ENCODE results near the gene MIOS.
"Not testable (repeated sequence)": the region's sequence is repeated elsewhere in the genome, so short reads cannot be mapped to it uniquely, and the experiment has no call there.

The MIOS gene

DNA sequence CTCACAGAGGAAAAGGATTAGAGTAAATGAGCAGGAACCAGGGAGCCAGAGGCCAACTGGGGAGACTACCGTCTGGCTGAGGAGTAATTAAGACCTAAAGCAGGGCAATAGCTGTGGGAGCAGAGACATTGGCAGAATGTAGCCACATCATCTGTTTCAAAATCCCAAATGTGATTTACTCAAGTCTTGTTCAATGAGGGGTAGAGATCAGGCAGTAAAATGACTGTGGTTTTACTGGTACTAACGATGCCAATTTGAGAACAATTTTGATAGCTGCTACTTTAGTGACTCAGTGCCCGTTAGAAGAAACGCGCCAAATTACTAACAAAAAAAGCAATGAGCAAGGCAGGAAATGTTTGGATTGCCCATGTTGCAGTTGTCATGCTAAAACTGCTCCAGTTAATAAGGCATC is 12.7 kb upstream of the MIOS start:
- no peaks in the 10 kb centered on the region for H3K9me3 ChIP-seq (ENCODE audit: insufficient read depth, low read length)
- TF ChIP-seq SUZ12 (IDR thresholded peaks at IDR 0.05; ENCODE audit: extremely low read depth, insufficient read depth, insufficient read length): no peak
- no peak for TF ChIP-seq YY1 (IDR thresholded peaks at IDR 0.05; ENCODE audit: insufficient read depth, insufficient read length)
- no peak for TF ChIP-seq ZNF274 (IDR thresholded peaks at IDR 0.05; ENCODE audit: low read depth, low read length)
- no peaks in the 10 kb centered on the region for H3K36me3 ChIP-seq (ENCODE audit: insufficient read depth, insufficient read length, low read length)
- no peaks in the 10 kb centered on the region for H3K27me3 ChIP-seq (ENCODE audit: insufficient read depth, insufficient read length)
- no peak overlapping the region for H3K4me3 ChIP-seq (ENCODE audit: insufficient read length, low read depth)
- no peak for DNase-seq (ENCODE audit: low read depth, low spot score)
- peaks cover 2% of the 10 kb centered on the region for H3K4me1 ChIP-seq (ENCODE audit: insufficient read depth, insufficient read length)
- no peak overlapping the region for H3K9ac ChIP-seq (ENCODE audit: insufficient read length, low read depth)

DNA sequence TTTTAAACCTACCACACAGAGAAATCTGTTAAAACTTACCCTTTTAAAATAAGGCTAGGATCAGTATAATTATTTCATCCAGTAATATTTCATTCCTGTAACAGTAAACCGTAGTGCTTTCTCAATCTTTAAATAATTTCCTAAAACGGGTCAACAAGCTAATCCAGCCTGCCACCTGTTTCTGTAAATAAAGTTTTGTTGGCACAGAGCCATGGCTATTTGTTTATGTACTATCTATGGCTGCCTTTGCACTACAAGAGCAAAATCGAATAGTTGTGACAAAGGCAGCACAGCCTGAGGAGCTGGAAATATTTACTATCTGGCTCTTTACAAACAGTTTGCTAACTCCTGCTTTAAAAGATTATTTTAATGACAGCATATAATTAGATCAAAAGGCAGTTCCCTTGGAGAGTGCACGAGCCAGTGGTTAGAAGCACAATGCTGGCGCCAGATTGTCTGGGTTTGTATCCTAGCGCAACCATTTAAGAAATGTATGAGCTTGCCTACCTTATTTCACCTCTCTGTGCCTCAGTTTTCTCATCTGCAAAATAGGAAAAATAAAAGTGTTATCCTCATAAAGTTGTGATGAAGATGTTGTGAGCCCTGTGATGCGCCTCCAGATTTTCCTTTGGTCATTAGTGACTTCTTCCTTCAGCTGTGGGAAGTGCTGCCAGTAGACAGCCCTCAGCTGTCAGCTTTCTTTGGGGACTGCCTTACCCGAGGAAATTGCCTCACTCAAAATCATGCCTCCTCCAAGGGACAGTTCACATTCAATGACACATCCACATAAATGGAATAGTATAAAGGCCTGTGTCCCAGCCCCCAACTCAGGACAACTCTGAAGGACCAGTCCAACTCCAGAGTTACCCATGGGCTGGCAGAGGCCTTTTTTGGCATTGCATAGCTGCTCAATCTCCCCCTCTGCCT is 11.8 kb upstream of the MIOS start:
- no peak for DNase-seq (ENCODE audit: low read depth, low spot score)
- TF ChIP-seq SUZ12 (IDR thresholded peaks at IDR 0.05; ENCODE audit: extremely low read depth, insufficient read depth, insufficient read length) (no peak), ZNF274 (IDR thresholded peaks at IDR 0.05; ENCODE audit: low read depth, low read length) (no peak), YY1 (IDR thresholded peaks at IDR 0.05; ENCODE audit: insufficient read depth, insufficient read length) (no peak)
- no peaks in the 10 kb centered on the region for H3K27me3 ChIP-seq (ENCODE audit: insufficient read depth, insufficient read length)

DNA sequence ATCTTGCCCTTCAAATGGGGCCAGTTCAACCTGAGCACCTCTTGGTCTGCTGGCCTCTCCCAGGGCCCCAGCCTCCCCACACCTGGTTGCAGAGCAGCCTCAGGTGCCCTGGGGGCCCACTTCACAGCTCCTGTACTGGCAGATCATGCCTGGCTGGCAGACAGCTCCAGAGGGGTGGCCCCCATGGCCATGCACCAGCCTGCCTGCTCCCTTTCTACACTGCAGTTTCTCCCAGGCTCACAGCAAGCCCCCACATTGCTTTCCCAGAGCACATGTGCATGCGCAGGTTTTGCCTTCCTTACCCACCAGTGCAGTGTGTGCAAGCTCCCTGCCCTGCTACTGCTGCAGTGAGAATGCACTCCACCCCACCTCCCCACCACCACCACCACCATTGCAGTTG is 9.8 kb upstream of the MIOS start:
- Histone ChIP-seq H3K4me1 (ENCODE audit: insufficient read depth, insufficient read length) (peaks cover 2% of the 10 kb centered on the region), H3K9me3 (ENCODE audit: insufficient read depth, low read length) (peaks cover 9% of the 10 kb centered on the region), H3K4me3 (ENCODE audit: insufficient read length, low read depth) (no peak overlapping the region), H3K27me3 (ENCODE audit: insufficient read depth, insufficient read length) (no peaks in the 10 kb centered on the region), H3K9ac (ENCODE audit: insufficient read length, low read depth) (no peak overlapping the region), H3K36me3 (ENCODE audit: insufficient read depth, insufficient read length, low read length) (no peaks in the 10 kb centered on the region)
- TF ChIP-seq YY1 (IDR thresholded peaks at IDR 0.05; ENCODE audit: insufficient read depth, insufficient read length) (no peak), SUZ12 (IDR thresholded peaks at IDR 0.05; ENCODE audit: extremely low read depth, insufficient read depth, insufficient read length) (no peak), ZNF274 (IDR thresholded peaks at IDR 0.05; ENCODE audit: low read depth, low read length) (no peak)
- no peak for DNase-seq (ENCODE audit: low read depth, low spot score)

More for the DNA sequence above, 11.8 kb upstream of the MIOS start:
- Histone ChIP-seq H3K9me3 (ENCODE audit: insufficient read depth, low read length) (peaks cover 9% of the 10 kb centered on the region), H3K9ac (ENCODE audit: insufficient read length, low read depth) (no peak overlapping the region), H3K36me3 (ENCODE audit: insufficient read depth, insufficient read length, low read length) (no peaks in the 10 kb centered on the region), H3K4me1 (ENCODE audit: insufficient read depth, insufficient read length) (peaks cover 2% of the 10 kb centered on the region), H3K4me3 (ENCODE audit: insufficient read length, low read depth) (no peak overlapping the region)

DNA sequence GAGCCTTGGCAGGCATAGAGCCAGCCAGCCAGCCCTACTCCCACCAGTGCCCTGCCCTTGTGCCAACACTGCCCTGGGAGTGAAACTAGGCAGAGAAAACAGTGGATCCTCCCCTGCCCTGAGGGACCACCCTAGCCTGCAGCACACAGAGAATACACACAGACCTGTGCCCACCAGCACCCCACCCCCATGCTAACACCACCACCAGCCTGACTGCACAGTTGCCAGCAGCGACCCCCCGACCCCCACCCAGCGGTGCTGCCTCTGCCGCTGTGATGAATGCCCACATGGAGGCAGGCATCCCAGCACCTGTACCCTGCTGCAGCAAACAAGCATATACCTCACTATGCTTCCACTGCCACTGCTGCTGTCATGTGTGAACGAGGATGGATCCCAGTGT is 9.4 kb upstream of the MIOS start:
- Histone ChIP-seq H3K4me1 (ENCODE audit: insufficient read depth, insufficient read length) (peaks cover 2% of the 10 kb centered on the region), H3K4me3 (ENCODE audit: insufficient read length, low read depth) (no peak overlapping the region), H3K9me3 (ENCODE audit: insufficient read depth, low read length) (peaks cover 9% of the 10 kb centered on the region), H3K27me3 (ENCODE audit: insufficient read depth, insufficient read length) (no peaks in the 10 kb centered on the region), H3K9ac (ENCODE audit: insufficient read length, low read depth) (no peak overlapping the region), H3K36me3 (ENCODE audit: insufficient read depth, insufficient read length, low read length) (no peaks in the 10 kb centered on the region)
- no peak for DNase-seq (ENCODE audit: low read depth, low spot score)
- no peak for TF ChIP-seq YY1 (IDR thresholded peaks at IDR 0.05; ENCODE audit: insufficient read depth, insufficient read length)

DNA sequence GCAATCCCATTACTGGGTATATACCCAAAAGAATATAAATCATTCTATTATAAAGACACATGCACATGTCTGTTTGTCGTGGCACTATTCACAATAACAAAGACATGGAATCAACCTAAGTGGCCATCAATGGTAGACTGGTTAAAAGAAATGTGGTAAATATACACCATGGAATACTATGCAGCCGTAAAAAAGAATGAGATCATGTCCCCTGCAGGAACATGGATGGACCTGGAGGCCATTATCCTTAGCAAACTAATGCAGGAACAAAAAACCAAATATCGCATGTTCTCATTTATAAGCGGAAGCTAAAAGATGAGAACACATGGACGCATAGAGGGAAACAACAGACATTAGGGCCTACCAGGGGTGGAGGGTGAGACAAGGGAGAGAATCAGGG is 5.1 kb upstream of the MIOS start:
- not testable (repeated sequence) for H3K36me3 ChIP-seq (ENCODE audit: insufficient read depth, insufficient read length, low read length); H3K27me3 ChIP-seq (ENCODE audit: insufficient read depth, insufficient read length); H3K9me3 ChIP-seq (ENCODE audit: insufficient read depth, low read length); H3K9ac ChIP-seq (ENCODE audit: insufficient read length, low read depth); H3K4me3 ChIP-seq (ENCODE audit: insufficient read length, low read depth); DNase-seq (ENCODE audit: low read depth, low spot score); H3K4me1 ChIP-seq (ENCODE audit: insufficient read depth, insufficient read length)

DNA sequence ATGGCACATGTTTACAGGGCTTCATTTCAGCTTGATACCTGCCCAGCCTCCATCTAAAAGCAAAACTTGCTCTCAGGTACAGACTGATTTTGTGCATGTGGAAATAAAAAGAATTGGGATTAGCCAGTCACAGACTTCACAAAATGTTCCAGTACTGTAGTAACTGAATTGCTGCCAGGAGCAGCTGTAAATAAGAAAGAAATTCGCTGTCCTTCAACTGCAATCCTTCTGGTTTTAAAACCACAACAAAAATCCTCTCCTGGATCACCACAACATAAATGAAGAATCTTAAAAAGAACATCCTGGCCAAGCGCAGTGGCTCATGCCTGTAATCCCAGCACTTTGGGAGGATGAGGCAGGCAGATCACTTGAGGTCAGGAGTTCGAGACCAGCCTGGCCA is 3.9 kb upstream of the MIOS start:
- Histone ChIP-seq H3K4me3 (ENCODE audit: insufficient read length, low read depth) (no peak overlapping the region), H3K27me3 (ENCODE audit: insufficient read depth, insufficient read length) (no peaks in the 10 kb centered on the region), H3K9me3 (ENCODE audit: insufficient read depth, low read length) (peaks cover 9% of the 10 kb centered on the region), H3K4me1 (ENCODE audit: insufficient read depth, insufficient read length) (no peaks in the 10 kb centered on the region), H3K9ac (ENCODE audit: insufficient read length, low read depth) (no peak overlapping the region), H3K36me3 (ENCODE audit: insufficient read depth, insufficient read length, low read length) (no peaks in the 10 kb centered on the region)
- TF ChIP-seq YY1 (IDR thresholded peaks at IDR 0.05; ENCODE audit: insufficient read depth, insufficient read length) (no peak), ZNF274 (IDR thresholded peaks at IDR 0.05; ENCODE audit: low read depth, low read length) (no peak), SUZ12 (IDR thresholded peaks at IDR 0.05; ENCODE audit: extremely low read depth, insufficient read depth, insufficient read length) (no peak)
- DNase-seq (ENCODE audit: low read depth, low spot score): no peak

DNA sequence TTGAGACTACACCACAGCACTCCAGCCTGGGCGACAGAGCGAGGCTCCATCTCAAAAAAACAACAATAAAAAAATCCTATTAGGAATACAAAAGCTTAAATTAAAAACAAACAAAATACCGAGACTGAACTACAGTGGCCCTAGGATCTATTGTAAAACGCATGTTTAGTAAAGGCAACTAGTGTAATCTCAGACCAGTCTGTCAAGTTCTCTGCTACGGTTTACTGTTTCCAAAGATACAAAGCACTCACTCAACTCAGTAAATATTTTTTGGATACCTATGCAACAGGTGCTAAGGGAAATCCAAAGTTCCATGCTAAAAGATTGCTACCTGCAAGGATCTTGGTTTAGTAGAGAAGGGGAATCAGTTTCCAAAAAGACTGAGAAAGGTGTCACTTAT is 3.4 kb upstream of the MIOS start:
- no peak overlapping the region for H3K9ac ChIP-seq (ENCODE audit: insufficient read length, low read depth)
- no peak for DNase-seq (ENCODE audit: low read depth, low spot score)
- H3K9me3 ChIP-seq (ENCODE audit: insufficient read depth, low read length): peaks cover 9% of the 10 kb centered on the region
- H3K27me3 ChIP-seq (ENCODE audit: insufficient read depth, insufficient read length): no peaks in the 10 kb centered on the region
- H3K4me3 ChIP-seq (ENCODE audit: insufficient read length, low read depth): no peak overlapping the region
- no peaks in the 10 kb centered on the region for H3K4me1 ChIP-seq (ENCODE audit: insufficient read depth, insufficient read length)
- TF ChIP-seq ZNF274 (IDR thresholded peaks at IDR 0.05; ENCODE audit: low read depth, low read length) (no peak), SUZ12 (IDR thresholded peaks at IDR 0.05; ENCODE audit: extremely low read depth, insufficient read depth, insufficient read length) (no peak), YY1 (IDR thresholded peaks at IDR 0.05; ENCODE audit: insufficient read depth, insufficient read length) (no peak)
- no peaks in the 10 kb centered on the region for H3K36me3 ChIP-seq (ENCODE audit: insufficient read depth, insufficient read length, low read length)

Data from NT2/D1 (cell line).